Measurements from ENCODE around the gene SACS. TPM values are rescaled to one million over a fixed set of nuclear protein-coding genes. Genes with fewer than 3 reads are reported as not detected.

SACS gene
- total RNA-seq (2014; rRNA removed; shearing (Covaris generic)): 52.1 and 78.5 TPM in 2 replicates

GRCh38 chr13:23433171-23434153 lies at the start of gene SACS:
SACS (minus strand) TSS chr13:23433702; CDS start chr13:23411239, 22,463 bp downstream.

Other genes starting within 250 kb of the SACS start
- 14.8 and 21.4 TPM in 2 replicates for gene TNFRSF19, start 136.7 kb upstream of the SACS start, total RNA-seq (2014; rRNA removed; shearing (Covaris generic))